Measurements from ENCODE around the gene SYT2. TPM values are rescaled to one million over a fixed set of nuclear protein-coding genes. Genes with fewer than 3 reads are reported as not detected.

Gene SYT2
- total and polyA plus RNA-seq, 2 of the 13 experiments (the other 11 are each of a cell fraction or from before 2014, with no cell fraction given): not detected

- no peak for TF ChIP-seq THRA (CRISPR knock-in tag; IDR thresholded peaks at IDR 0.05; ENCODE audit: borderline replicate concordance)
- no peak for TF ChIP-seq TFE3 (CRISPR knock-in tag; IDR thresholded peaks at IDR 0.05)
- no peak for TF ChIP-seq CEBPZ (IDR thresholded peaks at IDR 0.05; ENCODE audit: low read length)
Observed at GRCh38 chr1:202691816-202692215, 18.4 kb downstream of the SYT2 start (continued).

GRCh38 chr1:202689493-202690342, 20.5 kb downstream of the SYT2 start:
- FAIRE-seq (no peak), ATAC-seq (no peak), DNase-seq (ENCODE audit: low spot score) (no peak)
- in situ Hi-C loops (cut with HindIII; ENCODE audit: extremely low pct_ligation_motif_present, low pct_unique_long_range_greater_than_20kb): no loop called here
- H4K20me1 ChIP-seq (ENCODE audit: insufficient read depth, low read length): peaks cover 3% of the 10 kb centered on the region; the same call in 1 of the 2 replicates
- BruUV-seq (replicated peaks): no TSS peak
- H3K9ac ChIP-seq (ENCODE audit: insufficient read depth, low read depth, low read length): no peak overlapping the region
- intact Hi-C loops (cut with micrococcal nuclease; ENCODE audit: unreplicated experiment): no loop called here
- POLR2A ChIA-PET: no interaction called here
- no peak overlapping the region for H2AFZ ChIP-seq (ENCODE audit: low read length)
- H3K36me3 ChIP-seq (replicated peaks in 1 of 2; ENCODE audit: control insufficient read depth in 1 of 2, insufficient read depth in 2 of 2, low read length in 2 of 2): no peaks in the 10 kb centered on the region
- CTCF ChIA-PET (ENCODE audit: low intra/inter-chr PET ratio, low total read pairs): no interaction called here
- H3K79me2 ChIP-seq (ENCODE audit: insufficient read depth, low read length): no peaks in the 10 kb centered on the region
- no peak overlapping the region for H3K4me2 ChIP-seq (ENCODE audit: low read depth, low read length)
- no peaks in the 10 kb centered on the region for H3K4me1 ChIP-seq (ENCODE audit: insufficient read depth, low read length)
- no peak overlapping the region for H3K4me3 ChIP-seq (replicated peaks in 1 of 3; ENCODE audit: insufficient read depth in 1 of 3, low read depth in 2 of 3, low read length in 3 of 3)
- 5% methylated on average over 7 of the region's 9 CpGs for WGBS (ENCODE audit: low lambda C conversion rate)
- H3K27ac ChIP-seq (ENCODE audit: extremely low read length, insufficient read depth, low read length): no peak overlapping the region
- no peaks in the 10 kb centered on the region for H3K9me3 ChIP-seq (ENCODE audit: low read length)
- peaks cover 1 to 30% of the 10 kb centered on the region in 2 experiments; a peak in 2 of 5 replicates for H3K27me3 ChIP-seq (ENCODE audit: control insufficient read depth in 1 of 2, insufficient read depth in 2 of 2, low read length in 2 of 2)
- no peak for TF ChIP-seq ZNF724P (CRISPR knock-in tag; IDR thresholded peaks at IDR 0.05; ENCODE audit: borderline replicate concordance)
- TF ChIP-seq REST (IDR thresholded peaks at IDR 0.05; ENCODE audit: borderline replicate concordance in 1 of 2, low read depth in 1 of 2, low read length in 2 of 2): no peak
- no peak for TF ChIP-seq JARID2 (CRISPR knock-in tag; IDR thresholded peaks at IDR 0.05; ENCODE audit: insufficient replicate concordance)
- TF ChIP-seq MEIS1 (CRISPR knock-in tag; IDR thresholded peaks at IDR 0.05; ENCODE audit: borderline replicate concordance): no peak
- TF ChIP-seq ATF2 (CRISPR knock-in tag; IDR thresholded peaks at IDR 0.05): no peak
